ENCODE measurements around the gene CBFA2T2. TPM values are rescaled to one million over a fixed set of nuclear protein-coding genes. Genes with fewer than 3 reads are reported as not detected.
"Not testable (repeated sequence)": the region's sequence is repeated elsewhere in the genome, so short reads cannot be mapped to it uniquely, and the experiment has no call there.

CBFA2T2 gene
- total and polyA plus RNA-seq, 5 donors, result 5.6 to 13.9 (median 12.0) TPM

DNA sequence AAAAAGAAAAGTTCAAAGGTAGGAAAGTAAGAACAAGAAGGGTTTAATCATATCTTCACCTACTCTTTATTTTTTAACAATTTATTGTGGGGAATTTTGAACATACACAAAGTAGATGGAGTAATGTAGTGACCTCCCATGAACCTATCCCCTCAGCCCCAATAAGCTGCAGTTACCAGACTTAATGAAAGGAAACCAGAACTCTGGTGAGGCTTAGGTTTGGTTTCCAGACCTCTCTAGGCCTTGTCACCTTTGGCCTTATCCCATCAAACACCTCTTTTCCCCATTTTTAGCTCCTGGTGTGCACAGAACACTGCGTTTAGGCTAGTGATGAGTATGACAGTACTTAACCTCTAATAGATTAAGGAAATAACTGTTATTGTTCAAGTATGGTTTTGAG lies 42.0 kb downstream of the CBFA2T2 start:
- H3K9me3 ChIP-seq (ENCODE audit: control insufficient read depth, low read length), result no peaks in the 10 kb centered on the region
- no peak overlapping the region for H3K4me3 ChIP-seq (ENCODE audit: low read length)
- DNase-seq, result no peak
- H3K27me3 ChIP-seq (ENCODE audit: control insufficient read depth, insufficient read depth), result no peaks in the 10 kb centered on the region
- no peak overlapping the region for H3K27ac ChIP-seq (ENCODE audit: low read length)
- H3K4me1 ChIP-seq (ENCODE audit: control insufficient read depth, insufficient read depth, low read length), result peaks cover 6% of the 10 kb centered on the region
- no peak for ATAC-seq
- 43% methylated on average over 1 of the region's 1 CpG for WGBS
- intact Hi-C loops (cut with DNase I), result no loop called here

DNA sequence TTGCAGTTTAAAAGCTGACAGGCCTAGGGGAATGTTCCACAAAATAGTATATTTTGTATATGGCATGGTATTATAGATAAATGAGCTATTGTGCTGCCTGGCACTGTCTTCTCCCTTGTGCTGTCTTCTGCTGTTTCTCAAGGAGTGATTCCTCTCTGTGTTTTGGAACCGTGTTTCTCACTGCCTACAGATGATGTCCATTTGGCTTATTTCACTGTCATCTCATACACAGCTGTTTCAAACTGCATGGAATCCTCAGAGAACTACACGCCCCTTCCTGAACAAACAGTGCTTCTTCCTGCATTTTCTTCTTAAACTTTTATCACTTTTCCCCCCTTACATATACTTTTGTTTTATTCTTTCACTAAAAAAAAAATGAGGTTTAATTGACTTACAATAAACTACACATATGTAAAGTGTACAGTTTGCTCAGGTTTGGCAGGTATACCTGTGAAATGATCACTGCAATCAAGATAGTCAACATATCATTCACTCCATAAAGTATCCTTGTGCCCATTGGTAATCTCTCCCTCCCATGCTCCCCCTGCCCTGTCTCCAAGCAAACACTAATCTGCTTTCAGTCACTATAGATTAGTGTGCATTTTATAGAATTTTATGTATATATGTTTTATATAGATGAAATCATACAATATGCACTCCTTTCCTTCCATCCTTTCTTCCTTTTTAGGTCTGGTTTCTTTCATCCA lies 43.0 kb downstream of the CBFA2T2 start:
- Histone ChIP-seq H3K9me3 (ENCODE audit: control insufficient read depth, low read length) (no peaks in the 10 kb centered on the region), H3K27me3 (ENCODE audit: control insufficient read depth, insufficient read depth) (no peaks in the 10 kb centered on the region), H3K27ac (ENCODE audit: low read length) (no peak overlapping the region), H3K4me3 (ENCODE audit: low read length) (no peak overlapping the region), H3K4me1 (ENCODE audit: control insufficient read depth, insufficient read depth, low read length) (peaks cover 5% of the 10 kb centered on the region)
- intact Hi-C loops (cut with DNase I), result no loop called here
- DNase-seq (no peak), ATAC-seq (no peak)
- WGBS, result 26% methylated on average over 2 of the region's 2 CpGs

DNA sequence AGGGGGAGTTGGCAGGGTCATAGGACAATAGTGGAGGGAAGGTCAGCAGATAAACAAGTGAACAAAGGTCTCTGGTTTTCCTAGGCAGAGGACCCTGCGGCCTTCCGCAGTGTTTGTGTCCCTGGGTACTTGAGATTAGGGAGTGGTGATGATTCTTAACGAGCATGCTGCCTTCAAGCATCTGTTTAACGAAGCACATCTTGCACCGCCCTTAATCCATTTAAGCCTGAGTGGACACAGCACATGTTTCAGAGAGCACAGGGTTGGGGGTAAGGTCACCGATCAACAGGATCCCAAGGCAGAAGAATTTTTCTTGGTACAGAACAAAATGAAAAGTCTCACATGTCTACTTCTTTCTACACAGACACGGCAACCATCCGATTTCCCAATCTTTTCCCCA lies 45.8 kb downstream of the CBFA2T2 start:
- H3K4me1 ChIP-seq (ENCODE audit: control insufficient read depth, insufficient read depth, low read length); DNase-seq; H3K27ac ChIP-seq (ENCODE audit: low read length); H3K4me3 ChIP-seq (ENCODE audit: low read length); H3K27me3 ChIP-seq (ENCODE audit: control insufficient read depth, insufficient read depth); intact Hi-C loops (cut with DNase I); ATAC-seq; H3K9me3 ChIP-seq (ENCODE audit: control insufficient read depth, low read length): not testable (repeated sequence)
- WGBS, result 81% methylated on average over 6 of the region's 8 CpGs

DNA sequence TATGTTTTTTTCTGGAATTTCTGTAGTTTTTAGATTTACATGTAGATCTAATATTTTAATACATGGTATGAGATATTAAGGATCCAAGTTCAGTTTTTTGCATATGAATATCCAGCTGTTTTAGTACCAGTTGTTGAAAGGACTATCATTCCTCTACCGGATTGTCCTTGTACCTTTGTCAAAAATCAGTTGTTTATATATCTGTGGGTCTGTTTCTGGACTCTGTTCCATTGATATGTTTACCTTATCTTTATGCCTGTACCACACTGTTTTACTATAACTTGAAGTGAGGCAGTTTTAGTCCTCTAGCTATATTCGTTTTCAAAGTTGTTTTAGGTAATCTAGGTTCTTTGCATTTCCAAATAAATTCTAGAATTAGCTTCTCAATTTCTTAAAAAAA lies 47.7 kb downstream of the CBFA2T2 start:
- intact Hi-C loops (cut with DNase I), result no loop called here
- no peaks in the 10 kb centered on the region for H3K9me3 ChIP-seq (ENCODE audit: control insufficient read depth, low read length)

GRCh38 chr20:33539129-33539528 lies 49.2 kb downstream of the CBFA2T2 start:
- intact Hi-C loops (cut with DNase I), result no loop called here
- DNase-seq (no peak), ATAC-seq (no peak)
- Histone ChIP-seq H3K27me3 (ENCODE audit: control insufficient read depth, insufficient read depth) (no peaks in the 10 kb centered on the region), H3K4me1 (ENCODE audit: control insufficient read depth, insufficient read depth, low read length) (peaks cover 1% of the 10 kb centered on the region), H3K4me3 (ENCODE audit: low read length) (no peak overlapping the region), H3K9me3 (ENCODE audit: control insufficient read depth, low read length) (no peaks in the 10 kb centered on the region), H3K27ac (ENCODE audit: low read length) (no peak overlapping the region)
- 63% methylated on average over 1 of the region's 1 CpG for WGBS

More for the DNA sequence above, 47.7 kb downstream of the CBFA2T2 start:
- H3K27ac ChIP-seq (ENCODE audit: low read length), result no peak overlapping the region
- ATAC-seq (no peak), DNase-seq (no peak)
- H3K4me3 ChIP-seq (ENCODE audit: low read length), result no peak overlapping the region
- H3K27me3 ChIP-seq (ENCODE audit: control insufficient read depth, insufficient read depth), result no peaks in the 10 kb centered on the region
- 66% methylated on average over 2 of the region's 2 CpGs for WGBS
- H3K4me1 ChIP-seq (ENCODE audit: control insufficient read depth, insufficient read depth, low read length), result no peaks in the 10 kb centered on the region

DNA sequence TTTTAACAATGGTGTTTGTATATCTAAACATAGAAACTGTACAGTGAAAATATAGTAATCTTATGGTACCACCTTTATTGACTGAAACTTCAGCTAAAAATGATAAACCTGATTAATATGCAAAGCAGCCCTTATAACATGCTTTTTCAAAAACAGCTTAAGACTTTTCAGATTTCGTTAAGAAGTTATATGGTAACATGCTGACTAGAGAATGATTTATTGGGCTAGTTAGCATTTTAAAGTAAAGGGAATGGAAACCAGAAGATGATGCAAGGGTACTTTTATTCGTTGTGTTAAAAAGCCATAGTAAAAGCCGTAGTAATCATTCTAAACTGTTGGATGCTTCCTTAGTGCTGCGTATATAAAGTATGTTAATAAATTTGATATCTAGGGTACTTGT lies 50.5 kb downstream of the CBFA2T2 start:
- WGBS, result 92% methylated on average over 4 of the region's 4 CpGs
- Histone ChIP-seq H3K4me3 (ENCODE audit: low read length) (no peak overlapping the region), H3K27me3 (ENCODE audit: control insufficient read depth, insufficient read depth) (no peaks in the 10 kb centered on the region), H3K4me1 (ENCODE audit: control insufficient read depth, insufficient read depth, low read length) (peaks cover 2% of the 10 kb centered on the region), H3K27ac (ENCODE audit: low read length) (no peak overlapping the region), H3K9me3 (ENCODE audit: control insufficient read depth, low read length) (no peaks in the 10 kb centered on the region)
- no peak for ATAC-seq
- no peak for DNase-seq
- intact Hi-C loops (cut with DNase I), result no loop called here

DNA sequence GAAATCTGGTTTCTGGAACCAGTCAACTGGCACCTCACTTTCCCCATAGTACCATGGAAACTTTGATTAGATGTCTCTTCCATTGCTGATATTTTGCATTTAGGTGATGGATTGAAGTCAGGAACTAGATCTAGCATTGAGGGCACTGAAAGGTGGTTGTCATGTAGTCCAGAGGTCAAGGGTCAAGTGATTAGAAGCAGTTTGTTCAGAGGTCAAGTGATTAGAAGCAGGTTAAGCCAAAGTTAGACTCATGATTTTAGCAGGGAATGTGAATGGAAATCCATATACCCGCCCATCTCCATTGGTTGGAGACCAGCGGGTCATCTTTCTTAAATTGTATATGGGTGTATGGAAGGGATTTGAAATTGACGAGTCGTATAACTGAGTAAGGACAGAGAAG lies 51.2 kb downstream of the CBFA2T2 start:
- ATAC-seq, result no peak

GRCh38 chr20:33541797-33542196 lies 51.9 kb downstream of the CBFA2T2 start:
- 98% methylated on average over 1 of the region's 1 CpG for WGBS
- Histone ChIP-seq H3K27me3 (ENCODE audit: control insufficient read depth, insufficient read depth) (no peaks in the 10 kb centered on the region), H3K27ac (ENCODE audit: low read length) (no peak overlapping the region), H3K9me3 (ENCODE audit: control insufficient read depth, low read length) (no peaks in the 10 kb centered on the region), H3K4me3 (ENCODE audit: low read length) (no peak overlapping the region), H3K4me1 (ENCODE audit: control insufficient read depth, insufficient read depth, low read length) (peaks cover 2% of the 10 kb centered on the region)
- no peak for ATAC-seq
- intact Hi-C loops (cut with DNase I), result no loop called here
- DNase-seq, result no peak

More for the DNA sequence above, 51.2 kb downstream of the CBFA2T2 start:
- Histone ChIP-seq H3K27me3 (ENCODE audit: control insufficient read depth, insufficient read depth) (no peaks in the 10 kb centered on the region), H3K27ac (ENCODE audit: low read length) (no peak overlapping the region), H3K9me3 (ENCODE audit: control insufficient read depth, low read length) (no peaks in the 10 kb centered on the region), H3K4me3 (ENCODE audit: low read length) (no peak overlapping the region), H3K4me1 (ENCODE audit: control insufficient read depth, insufficient read depth, low read length) (peaks cover 2% of the 10 kb centered on the region)
- intact Hi-C loops (cut with DNase I), result no loop called here
- DNase-seq, result no peak
- 96% methylated on average over 4 of the region's 4 CpGs for WGBS

- H3K27ac ChIP-seq (ENCODE audit: low read length), result no peak overlapping the region
- intact Hi-C loops (cut with DNase I), result no loop called here
- no peaks in the 10 kb centered on the region for H3K27me3 ChIP-seq (ENCODE audit: control insufficient read depth, insufficient read depth)
- DNase-seq (no peak), ATAC-seq (no peak)
- no peaks in the 10 kb centered on the region for H3K9me3 ChIP-seq (ENCODE audit: control insufficient read depth, low read length)
- peaks cover 2% of the 10 kb centered on the region for H3K4me1 ChIP-seq (ENCODE audit: control insufficient read depth, insufficient read depth, low read length)
- no peak overlapping the region for H3K4me3 ChIP-seq (ENCODE audit: low read length)
Observed at GRCh38 chr20:33545763-33546162, 55.9 kb downstream of the CBFA2T2 start.

DNA sequence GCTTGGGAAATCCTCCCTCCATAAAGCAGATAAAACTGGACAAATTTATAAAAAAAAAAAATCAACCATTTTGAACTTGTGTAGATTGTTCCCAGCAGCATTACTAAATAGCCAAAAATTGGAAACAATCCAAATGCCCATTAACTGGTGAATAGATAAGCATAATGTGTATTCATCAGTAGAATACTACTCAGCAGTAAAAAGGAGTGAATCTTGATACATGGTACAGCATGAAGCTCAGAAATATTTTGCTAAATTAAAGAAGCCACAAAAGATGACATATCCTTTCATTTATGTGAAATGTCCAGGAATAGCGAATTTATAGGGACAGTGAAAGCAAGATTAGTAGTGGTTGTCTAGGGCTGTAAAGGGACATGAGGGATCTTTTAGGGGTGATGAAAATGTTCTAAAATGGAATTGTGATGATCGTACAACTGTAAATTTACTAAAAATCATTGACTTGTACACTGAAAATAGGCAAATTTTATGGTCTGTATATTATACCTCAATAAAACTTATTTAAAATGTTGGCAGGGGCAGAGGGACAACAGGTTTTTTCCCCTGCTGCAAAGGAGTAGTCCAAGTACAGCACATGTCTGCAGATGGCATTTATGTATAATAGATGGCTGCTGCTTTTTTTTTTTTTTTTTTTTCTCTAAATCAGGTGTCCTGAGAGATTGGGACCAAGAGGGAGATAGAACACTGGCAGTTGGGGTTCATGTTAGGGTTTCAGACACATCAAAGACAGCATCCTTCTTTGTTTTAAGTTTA lies 59.5 kb downstream of the CBFA2T2 start:
- Histone ChIP-seq H3K4me3 (ENCODE audit: low read length) (no peak overlapping the region), H3K4me1 (ENCODE audit: control insufficient read depth, insufficient read depth, low read length) (peaks cover 1% of the 10 kb centered on the region), H3K9me3 (ENCODE audit: control insufficient read depth, low read length) (no peaks in the 10 kb centered on the region), H3K27ac (ENCODE audit: low read length) (no peak overlapping the region), H3K27me3 (ENCODE audit: control insufficient read depth, insufficient read depth) (no peaks in the 10 kb centered on the region)
- no peak for ATAC-seq
- 98% methylated on average over 2 of the region's 2 CpGs for WGBS
- intact Hi-C loops (cut with DNase I), result no loop called here
- DNase-seq, result no peak

- ATAC-seq, result peak in 1 of 2 donors; percentile 42
- no peak for DNase-seq
- H3K27me3 ChIP-seq (ENCODE audit: control insufficient read depth, insufficient read depth), result no peaks in the 10 kb centered on the region
- 66% methylated on average over 1 of the region's 1 CpG for WGBS
- no peaks in the 10 kb centered on the region for H3K9me3 ChIP-seq (ENCODE audit: control insufficient read depth, low read length)
- no peak overlapping the region for H3K27ac ChIP-seq (ENCODE audit: low read length)
- H3K4me1 ChIP-seq (ENCODE audit: control insufficient read depth, insufficient read depth, low read length), result peaks cover 1% of the 10 kb centered on the region
- intact Hi-C loops (cut with DNase I), result no loop called here
- no peak overlapping the region for H3K4me3 ChIP-seq (ENCODE audit: low read length)
Observed at GRCh38 chr20:33551778-33552177, 61.9 kb downstream of the CBFA2T2 start.

All from right cardiac atrium (tissue), 5 donors.